Ascending aorta (tissue), 2 donors: ENCODE measurements around the gene PRMT9. TPM values are rescaled to one million over a fixed set of nuclear protein-coding genes. Genes with fewer than 3 reads are reported as not detected.

Experiments
- DNase-seq, 2 donors: peaks; one replicate each; pipeline ENCODE4 v3.0.0-alpha.2; 2019; ENCODE audit warnings: low spot score in 2 of 2
- H3K27ac ChIP-seq, 2 donors: fragments of 200-600 bp; sonication (generic); one replicate each; pipeline ENCODE4 v1.5.1; 2016 to 2017; ENCODE audit warnings: mild to moderate bottlenecking in 1 of 2
- H3K27me3 ChIP-seq: fragments of 200-600 bp; sonication (generic); one replicate; pipeline ENCODE4 v1.5.1; 2017
- H3K36me3 ChIP-seq, 2 donors: fragments of 200-600 bp; sonication (generic); one replicate each; pipeline ENCODE4 v1.5.1; 2016
- H3K4me1 ChIP-seq, 2 donors: fragments of 200-600 bp; sonication (generic); one replicate each; pipeline ENCODE4 v1.5.1; 2016 to 2017; ENCODE audit warnings: mild to moderate bottlenecking in 1 of 2
- H3K4me3 ChIP-seq, 2 donors: fragments of 200-600 bp; sonication (generic); one replicate each; pipeline ENCODE4 v1.5.1; 2016 to 2017; ENCODE audit warnings: mild to moderate bottlenecking in 1 of 2
- H3K9me3 ChIP-seq, 2 donors: fragments of 200-600 bp; sonication (generic); one replicate each; pipeline ENCODE4 v1.5.1; 2016
- intact Hi-C: fragments of 100-400 bp; cut with DNase I; formaldehyde crosslinking; loops from one replicate; pipeline ENCODE4 v1.15.1; 2023
- total RNA-seq: library from RNA; depleted of rRNA; stranded (reverse); fragments of >200 nt; gene quantifications from one replicate; pipeline ENCODE4 v1.1.0, GENCODE V29; 2016
- TF ChIP-seq, protein P1 (sequence below), 3 experiments: fragments of 200-600 bp in 2 of 3; fragments of 450-650 bp in 1 of 3; sonication (generic) in 2 of 3; IDR thresholded peaks; one replicate each; pipeline ENCODE4 v1.5.1; 2016 to 2019; ENCODE audit warnings: antibody characterized with exemption in 3 of 3, mild to moderate bottlenecking in 1 of 3, moderate library complexity in 1 of 3

Gene PRMT9
- total RNA-seq, 1 donor from 2014 or later, result 1.6 TPM

- H3K27ac ChIP-seq, result no peak overlapping the region
- H3K36me3 ChIP-seq, result peaks cover 8 to 18% of the 10 kb centered on the region in 2 donors
- TF ChIP-seq, protein P1, sequence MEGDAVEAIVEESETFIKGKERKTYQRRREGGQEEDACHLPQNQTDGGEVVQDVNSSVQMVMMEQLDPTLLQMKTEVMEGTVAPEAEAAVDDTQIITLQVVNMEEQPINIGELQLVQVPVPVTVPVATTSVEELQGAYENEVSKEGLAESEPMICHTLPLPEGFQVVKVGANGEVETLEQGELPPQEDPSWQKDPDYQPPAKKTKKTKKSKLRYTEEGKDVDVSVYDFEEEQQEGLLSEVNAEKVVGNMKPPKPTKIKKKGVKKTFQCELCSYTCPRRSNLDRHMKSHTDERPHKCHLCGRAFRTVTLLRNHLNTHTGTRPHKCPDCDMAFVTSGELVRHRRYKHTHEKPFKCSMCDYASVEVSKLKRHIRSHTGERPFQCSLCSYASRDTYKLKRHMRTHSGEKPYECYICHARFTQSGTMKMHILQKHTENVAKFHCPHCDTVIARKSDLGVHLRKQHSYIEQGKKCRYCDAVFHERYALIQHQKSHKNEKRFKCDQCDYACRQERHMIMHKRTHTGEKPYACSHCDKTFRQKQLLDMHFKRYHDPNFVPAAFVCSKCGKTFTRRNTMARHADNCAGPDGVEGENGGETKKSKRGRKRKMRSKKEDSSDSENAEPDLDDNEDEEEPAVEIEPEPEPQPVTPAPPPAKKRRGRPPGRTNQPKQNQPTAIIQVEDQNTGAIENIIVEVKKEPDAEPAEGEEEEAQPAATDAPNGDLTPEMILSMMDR (IDR thresholded peaks at IDR 0.05), result no peak
- no peaks in the 10 kb centered on the region for H3K27me3 ChIP-seq
- intact Hi-C loops, result no loop called here
- DNase-seq, result no peak
- H3K4me1 ChIP-seq, result peaks cover 0 to 20% of the 10 kb centered on the region in 2 donors
- H3K9me3 ChIP-seq, result no peaks in the 10 kb centered on the region
- no peak overlapping the region for H3K4me3 ChIP-seq
Measured at GRCh38 chr4:147620315-147620714, 63.6 kb downstream of the PRMT9 start.

DNA sequence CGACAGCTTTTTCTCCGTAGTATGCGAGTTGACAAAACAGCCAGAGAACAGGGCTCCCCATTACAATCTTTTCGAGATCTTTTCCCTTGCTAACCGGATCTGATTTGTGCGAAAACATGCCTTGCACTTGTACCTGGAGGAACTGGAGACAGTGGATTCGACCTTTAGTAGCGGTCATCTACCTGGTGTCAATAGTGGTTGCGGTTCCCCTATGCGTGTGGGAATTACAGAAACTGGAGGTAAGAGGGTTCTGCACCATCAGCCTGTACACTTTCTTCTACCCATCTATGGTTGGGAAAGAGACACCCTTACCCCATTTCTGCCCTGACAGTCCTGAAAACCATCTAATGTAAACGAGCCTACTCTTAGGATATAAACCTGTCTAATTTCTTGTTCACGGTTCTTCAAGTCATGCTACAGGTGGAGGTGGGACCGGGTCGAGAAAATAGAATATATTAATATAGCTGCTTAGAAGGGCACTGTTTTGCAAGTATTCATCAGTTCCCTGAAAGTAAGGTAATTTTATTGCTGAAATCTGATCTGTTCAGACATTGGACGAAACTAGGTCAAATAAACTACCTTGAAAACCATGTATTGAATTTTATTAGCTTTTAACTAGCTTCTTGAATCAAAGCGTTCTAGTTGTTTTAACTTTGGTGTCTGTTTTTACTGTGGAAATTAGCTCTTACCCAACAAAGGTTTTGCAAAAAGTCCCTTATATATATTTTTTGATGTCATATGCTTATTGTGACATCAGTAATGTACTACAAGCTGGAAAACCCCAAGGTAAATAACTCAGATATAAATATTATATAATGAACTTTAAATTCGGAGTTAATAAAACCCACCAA is 65.9 kb downstream of the PRMT9 start:
- H3K9me3 ChIP-seq, result no peaks in the 10 kb centered on the region
- peak overlapping the region; percentile 82 to 91 for H3K4me3 ChIP-seq
- TF ChIP-seq, protein P1 (IDR thresholded peaks at IDR 0.05), result no peak
- peak overlapping the region; percentile 64 to 84 for H3K27ac ChIP-seq
- peaks cover 0 to 4% of the 10 kb centered on the region in 2 donors for H3K36me3 ChIP-seq
- peaks cover 0 to 20% of the 10 kb centered on the region in 2 donors for H3K4me1 ChIP-seq
- intact Hi-C loops, result loop anchor here (1.0 to 5.0 kb wide), 3 partner anchors 139 to 1096 kb away; partner anchors contain the start of gene SLC10A7
- DNase-seq, result no peak
- no peaks in the 10 kb centered on the region for H3K27me3 ChIP-seq

DNA sequence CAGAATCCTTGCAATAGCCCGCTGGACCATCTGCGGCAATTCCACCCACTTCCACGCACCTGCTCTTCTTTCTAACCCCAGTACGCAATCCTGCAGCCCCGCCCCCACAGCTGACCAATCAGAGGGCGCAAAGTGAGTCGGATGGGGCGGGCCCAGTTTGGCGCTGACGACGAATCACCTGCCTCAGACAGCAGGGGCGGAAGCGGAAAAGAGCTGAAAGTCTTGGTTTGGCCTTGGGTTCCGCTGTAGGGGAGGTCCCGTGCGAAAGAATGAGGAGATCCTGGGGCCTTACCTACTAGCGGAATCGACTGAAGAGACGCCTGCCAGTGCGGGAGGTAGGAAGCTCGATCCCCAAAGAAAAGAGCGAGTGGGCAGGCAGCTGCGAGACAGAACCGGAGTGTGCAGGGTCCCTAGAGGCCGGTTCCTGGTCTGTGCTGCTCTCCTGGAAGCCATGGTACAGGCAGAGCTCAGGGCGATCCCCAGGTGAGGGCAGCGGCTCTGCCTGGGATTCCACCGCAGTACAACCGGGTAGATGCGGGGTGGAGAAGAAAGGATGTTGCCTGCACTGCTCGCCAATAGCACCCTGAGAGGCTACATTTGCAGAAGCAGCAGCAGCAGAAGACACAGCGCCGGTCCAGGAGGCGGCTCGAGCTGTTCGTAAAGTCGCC is 66.7 kb downstream of the PRMT9 start, which contains the start of gene TMEM184C:
TMEM184C (plus strand) TSS at position 225 of the 668 bp plus-strand sequence. CDS start 560 bp downstream, outside the sequence.
- intact Hi-C loops, result loop anchor here (1.0 to 5.0 kb wide), 3 partner anchors 140 to 1095 kb away; partner anchors contain the start of gene SLC10A7
- peak within 1 kb of the TSS; percentile 64 to 84 for H3K27ac ChIP-seq
- TF ChIP-seq, protein P1 (IDR thresholded peaks at IDR 0.05), result peak in 1 of 3 experiments; percentile 6
- no peaks in the 10 kb centered on the region for H3K9me3 ChIP-seq
- H3K4me1 ChIP-seq, result peaks cover 0 to 20% of the 10 kb centered on the region in 2 donors
- H3K36me3 ChIP-seq, result no peaks in the 10 kb centered on the region
- H3K27me3 ChIP-seq, result no peaks in the 10 kb centered on the region
- H3K4me3 ChIP-seq, result peak within 1 kb of the TSS; percentile 82 to 91
- peak; percentile 96 to 99 for DNase-seq

DNA sequence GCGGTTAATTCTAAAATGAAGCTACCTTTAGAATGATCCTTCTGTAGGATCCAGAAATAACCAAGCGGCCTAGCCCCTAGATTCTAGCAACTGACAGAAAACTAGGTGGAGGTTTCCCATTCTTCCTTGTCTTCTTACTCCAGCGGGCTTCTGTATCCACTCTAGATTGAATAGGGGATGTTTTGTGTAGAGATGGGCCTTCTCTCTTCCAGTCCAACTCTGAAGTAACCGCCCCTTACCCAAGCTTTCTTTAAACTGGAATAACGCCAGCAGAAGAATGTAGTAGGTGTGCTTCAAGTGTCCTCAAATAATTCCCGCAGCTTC is 67.2 kb downstream of the PRMT9 start:
- intact Hi-C loops, result loop anchor here (1.0 to 5.0 kb wide), 3 partner anchors 140 to 1095 kb away; partner anchors contain the start of gene SLC10A7
- peak overlapping the region; percentile 64 to 84 for H3K27ac ChIP-seq

DNA sequence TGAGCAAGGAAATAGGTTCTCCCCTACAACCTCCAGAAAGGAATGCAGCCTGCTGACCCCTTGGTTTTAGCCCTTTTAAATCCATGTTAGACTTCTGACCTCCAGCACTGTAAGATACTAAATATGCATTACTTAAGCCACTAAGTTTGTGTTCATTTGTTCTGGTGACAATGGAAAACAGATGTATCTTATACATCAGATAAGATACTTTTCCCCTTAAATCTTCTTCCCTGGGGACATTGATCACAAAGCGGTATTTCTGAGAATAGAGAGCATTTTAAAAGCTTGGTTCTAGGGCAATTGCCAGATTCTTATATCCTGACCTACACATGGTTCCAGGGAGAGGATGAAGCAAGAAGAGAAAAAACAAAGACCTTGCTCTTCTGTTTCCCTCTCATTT is 73.3 kb downstream of the PRMT9 start:
- TF ChIP-seq, protein P1 (IDR thresholded peaks at IDR 0.05), result no peak
- no peaks in the 10 kb centered on the region for H3K27me3 ChIP-seq
- DNase-seq, result no peak
- H3K4me1 ChIP-seq, result no peaks in the 10 kb centered on the region
- no peak overlapping the region for H3K4me3 ChIP-seq
- H3K9me3 ChIP-seq, result no peaks in the 10 kb centered on the region
- no peak overlapping the region for H3K27ac ChIP-seq
- H3K36me3 ChIP-seq, result no peaks in the 10 kb centered on the region
- intact Hi-C loops, result no loop called here

More for the DNA sequence above, 67.2 kb downstream of the PRMT9 start:
- H3K9me3 ChIP-seq, result no peaks in the 10 kb centered on the region
- H3K4me1 ChIP-seq, result peaks cover 0 to 20% of the 10 kb centered on the region in 2 donors
- H3K36me3 ChIP-seq, result no peaks in the 10 kb centered on the region
- peak overlapping the region; percentile 82 to 91 for H3K4me3 ChIP-seq
- DNase-seq, result no peak
- TF ChIP-seq, protein P1 (IDR thresholded peaks at IDR 0.05), result no peak
- H3K27me3 ChIP-seq, result no peaks in the 10 kb centered on the region
